ENCODE data around the gene CCT6B.
A peak's percentile ranks its signal among the peaks of the same experiment; 100 is the strongest.
"Not testable (repeated sequence)": the region's sequence is repeated elsewhere in the genome, so short reads cannot be mapped to it uniquely, and the experiment has no call there.

Gene CCT6B

GRCh38 chr17:34979650-34980352, 18.5 kb upstream of the CCT6B start:
- no peak for DNase-seq (ENCODE audit: low read depth)

- DNase-seq (ENCODE audit: low read depth), result no peak
Observed at GRCh38 chr17:34979153-34979552, 17.9 kb upstream of the CCT6B start.

- no peak for DNase-seq (ENCODE audit: low read depth)
Observed at GRCh38 chr17:34974794-34975785, 13.8 kb upstream of the CCT6B start.

GRCh38 chr17:34974179-34974578, 12.9 kb upstream of the CCT6B start:
- no peak for DNase-seq (ENCODE audit: low read depth)

- DNase-seq (ENCODE audit: low read depth), result no peak
Observed at GRCh38 chr17:34958438-34958837, 2.8 kb downstream of the CCT6B start.

GRCh38 chr17:34950780-34951179, 10.5 kb downstream of the CCT6B start:
- not testable (repeated sequence) for DNase-seq (ENCODE audit: low read depth)

GRCh38 chr17:34930283-34930682, 31.0 kb downstream of the CCT6B start:
- no peak for DNase-seq (ENCODE audit: low read depth)

GRCh38 chr17:34926661-34927060, 34.6 kb downstream of the CCT6B start:
- DNase-seq (ENCODE audit: low read depth), result no peak

- DNase-seq (ENCODE audit: low read depth), result no peak
Observed at GRCh38 chr17:34920676-34921075, 40.6 kb downstream of the CCT6B start.

- no peak for DNase-seq (ENCODE audit: low read depth)
Observed at GRCh38 chr17:34917381-34917780, 43.9 kb downstream of the CCT6B start.

GRCh38 chr17:34916120-34916519, 45.1 kb downstream of the CCT6B start:
- DNase-seq (ENCODE audit: low read depth), result no peak

GRCh38 chr17:34913001-34913400, 48.3 kb downstream of the CCT6B start:
- no peak for DNase-seq (ENCODE audit: low read depth)

GRCh38 chr17:34909040-34909439, 52.2 kb downstream of the CCT6B start:
- no peak for DNase-seq (ENCODE audit: low read depth)

GRCh38 chr17:34902831-34903547, 58.3 kb downstream of the CCT6B start:
- DNase-seq (ENCODE audit: low read depth), result no peak

- no peak for DNase-seq (ENCODE audit: low read depth)
Observed at GRCh38 chr17:34899643-34900291, 61.5 kb downstream of the CCT6B start.

- no peak for DNase-seq (ENCODE audit: low read depth)
Observed at GRCh38 chr17:34895383-34895782, 65.9 kb downstream of the CCT6B start.

GRCh38 chr17:34894964-34895363, 66.3 kb downstream of the CCT6B start:
- DNase-seq (ENCODE audit: low read depth), result no peak

- DNase-seq (ENCODE audit: low read depth), result peak; percentile 24
Observed at GRCh38 chr17:34892461-34893249, 68.6 kb downstream of the CCT6B start.

GRCh38 chr17:34886831-34887230, 74.4 kb downstream of the CCT6B start:
- no peak for DNase-seq (ENCODE audit: low read depth)

GRCh38 chr17:34885076-34885475, 76.2 kb downstream of the CCT6B start:
- no peak for DNase-seq (ENCODE audit: low read depth)

- DNase-seq (ENCODE audit: low read depth), result no peak
Observed at GRCh38 chr17:34884597-34884996, 76.7 kb downstream of the CCT6B start.
